SK-N-SH treated with all-trans-retinoic acid at 6 μM for 48 hours (cell line): ENCODE results near the gene THTPA.

ENCODE experiments used
- POU6F1 ChIP-seq: fragments of 250-450 bp; sonication (Bioruptor Pico); IDR thresholded peaks from 2 replicates; pipeline ENCODE4 v1.8.0; 2021; ENCODE audit warnings: low read depth, mild to moderate bottlenecking, moderate library complexity, borderline replicate concordance
- ZFP3 ChIP-seq: fragments of 250-450 bp; sonication (Bioruptor Pico); IDR thresholded peaks from 2 replicates; pipeline ENCODE4 v1.5.0; 2020; ENCODE audit warnings: mild to moderate bottlenecking, moderate library complexity

GRCh38 chr14:23550812-23551265 is 5.2 kb upstream of the THTPA start:
- TF ChIP-seq POU6F1 (CRISPR knock-in tag) = no peak
- TF ChIP-seq ZFP3 = no peak
